HCT116 (cell line): ENCODE data around the gene ARHGEF12. TPM values are rescaled to one million over a fixed set of nuclear protein-coding genes. Genes with fewer than 3 reads are reported as not detected.

Source experiments
- ATAC-seq: fragments of 200-7000 bp; cut with Tn5 transposase; 2 replicates; pipeline ENCODE4 v1.9.1; 2020; ENCODE audit warnings: mild to moderate bottlenecking, moderate library complexity
- BruUV-seq: library from RNA; stranded (reverse); fragments of 400-500 nt; replicated peaks from 2 replicates; lab custom pipeline; 2021; lab: Mats Ljungman, UMichigan
- CTCF ChIA-PET: fragments of 300-600 bp; sonication (Branson Sonifier 250); formaldehyde crosslinking; loops from one replicate; lab custom pipeline; 2021; ENCODE audit warnings: antibody characterized with exemption; lab: Charles Lee
- POLR2A ChIA-PET: fragments of 300-600, 350-600 bp; sonication (Branson Sonifier 250); formaldehyde crosslinking; loops from one replicate; lab custom pipeline; 2021; ENCODE audit warnings: antibody characterized with exemption; lab: Charles Lee
- RAD21 ChIA-PET, 2 experiments: fragments of 300-600 bp; sonication (Branson Sonifier 250); formaldehyde crosslinking; loops; one replicate each; lab custom pipeline; 2023; ENCODE audit warnings: low total read pairs in 2 of 2; ENCODE audit not compliant: uncharacterized antibody in 2 of 2, unreplicated experiment in 2 of 2, low non-redundant PET in 1 of 2; lab: Charles Lee
- DNase-seq: peaks from one replicate; pipeline ENCODE4 v3.0.0-alpha.2; 2010; ENCODE audit warnings: low read depth, low spot score
- H2AFZ ChIP-seq: fragments of 200-600 bp; shearing (Covaris generic), sonication (generic); 2 replicates; pipeline ENCODE4 v1.6.1; 2017; ENCODE audit warnings: low read depth, mixed run types, mixed read lengths, antibody characterized with exemption, low read length; ENCODE audit not compliant: poor library complexity, severe bottlenecking
- H3K27ac ChIP-seq: 2 replicates; pipeline ENCODE4 v1.5.1; 2012; ENCODE audit warnings: low read depth, low read length
- H3K27me3 ChIP-seq: fragments of 200-600 bp; sonication (generic); 2 replicates; pipeline ENCODE4 v1.6.1; 2016; ENCODE audit warnings: mixed run types, low read length, mixed read lengths; ENCODE audit not compliant: insufficient read depth
- H3K36me3 ChIP-seq, 2 experiments: fragments of 200-500 bp in 1 of 2; fragments of 200-600 bp in 1 of 2; sonication (Bioruptor generic) in 1 of 2; sonication (generic) in 1 of 2; 2 replicates each; pipeline versions ENCODE4 v1.5.1 to v1.6.1; 2014 to 2016; ENCODE audit warnings: low read length in 2 of 2, inconsistent platforms in 1 of 2, mixed read lengths in 1 of 2, mixed run types in 1 of 2; ENCODE audit not compliant: insufficient read depth in 2 of 2, control insufficient read depth in 1 of 2
- H3K4me1 ChIP-seq, 2 experiments: fragments of 200-600 bp in 1 of 2; sonication (generic) in 1 of 2; 2 replicates each; pipeline versions ENCODE4 v1.5.1 to v1.6.1; 2012 to 2017; ENCODE audit warnings: low read length in 2 of 2, inconsistent platforms in 1 of 2, mild to moderate bottlenecking in 1 of 2, mixed read lengths in 1 of 2, mixed run types in 1 of 2, moderate library complexity in 1 of 2; ENCODE audit not compliant: insufficient read depth in 2 of 2, control insufficient read depth in 1 of 2
- H3K4me2 ChIP-seq: fragments of 200-600 bp; sonication (generic); 2 replicates; pipeline ENCODE4 v1.6.1; 2017; ENCODE audit warnings: mixed run types, low read length, mixed read lengths
- H3K4me3 ChIP-seq, 2 experiments: fragments of 200-600 bp in 1 of 2; sonication (generic) in 1 of 2; replicated peaks in 1 of 2; 2 replicates each; pipeline ENCODE4 v1.5.1; 2011 to 2016; ENCODE audit warnings: low read length in 2 of 2, control low read depth in 1 of 2, low read depth in 1 of 2, mild to moderate bottlenecking in 1 of 2, mixed read lengths in 1 of 2, mixed run types in 1 of 2
- H3K79me2 ChIP-seq: fragments of 200-600 bp; sonication (generic); 2 replicates; pipeline ENCODE4 v1.6.1; 2017; ENCODE audit warnings: mild to moderate bottlenecking, mixed run types, low read length, moderate library complexity, mixed read lengths; ENCODE audit not compliant: insufficient read depth
- H3K9ac ChIP-seq: fragments of 200-600 bp; sonication (generic); 2 replicates; pipeline ENCODE4 v1.6.1; 2016; ENCODE audit warnings: low read length, mixed read lengths
- H3K9me2 ChIP-seq: fragments of 200-600 bp; sonication (generic), shearing (Covaris generic); 2 replicates; pipeline ENCODE4 v1.6.1; 2017; ENCODE audit warnings: mixed run types, mild to moderate bottlenecking, moderate library complexity; ENCODE audit not compliant: insufficient read depth
- H3K9me3 ChIP-seq, 2 experiments: fragments of 200-500 bp in 1 of 2; fragments of 200-600 bp in 1 of 2; sonication (Bioruptor generic) in 1 of 2; sonication (generic) in 1 of 2; 2 replicates each; pipeline ENCODE4 v1.6.1; 2014 to 2017; ENCODE audit warnings: low read length in 2 of 2, mixed read lengths in 2 of 2, inconsistent platforms in 1 of 2, low read depth in 1 of 2, mild to moderate bottlenecking in 1 of 2, mixed run types in 1 of 2, moderate library complexity in 1 of 2; ENCODE audit not compliant: control insufficient read depth in 1 of 2, insufficient read depth in 1 of 2
- H4K20me1 ChIP-seq: fragments of 200-600 bp; sonication (generic), shearing (Covaris generic); 2 replicates; pipeline ENCODE4 v1.6.1; 2017; ENCODE audit warnings: mixed run types, mild to moderate bottlenecking, moderate library complexity; ENCODE audit not compliant: insufficient read depth
- CEBPB ChIP-seq: IDR thresholded peaks from 2 replicates; pipeline ENCODE4 v1.6.1; 2012; ENCODE audit warnings: low read depth
- EGR1 ChIP-seq: IDR thresholded peaks from 2 replicates; pipeline ENCODE4 v1.6.1; 2012; ENCODE audit warnings: low read depth
- EZH2phosphoT487 ChIP-seq: fragments of 200-600 bp; IDR thresholded peaks from 2 replicates; pipeline ENCODE4 v1.6.1; 2018; ENCODE audit warnings: antibody characterized with exemption, borderline replicate concordance
- POLR2A ChIP-seq: IDR thresholded peaks from 2 replicates; pipeline ENCODE4 v1.7.0; 2011; ENCODE audit warnings: borderline replicate concordance; ENCODE audit not compliant: insufficient read depth, insufficient read length; ENCODE audit errors: extremely low read depth
- POLR2AphosphoS5 ChIP-seq: IDR thresholded peaks from 2 replicates; pipeline ENCODE4 v1.6.1; 2011; ENCODE audit warnings: mild to moderate bottlenecking, low read depth, low read length, moderate library complexity
- RAD21 ChIP-seq: IDR thresholded peaks from 2 replicates; pipeline ENCODE4 v1.6.1; 2012; ENCODE audit warnings: low read depth, mild to moderate bottlenecking
- SIN3A ChIP-seq: IDR thresholded peaks from 2 replicates; pipeline ENCODE4 v1.6.1; 2012; ENCODE audit warnings: low read depth
- TCF7L2 ChIP-seq: IDR thresholded peaks from 2 replicates; pipeline ENCODE4 v1.7.0; 2011; ENCODE audit warnings: borderline replicate concordance, inconsistent platforms; ENCODE audit not compliant: insufficient read depth, insufficient read length; ENCODE audit errors: extremely low read depth
- YY1 ChIP-seq: IDR thresholded peaks from 2 replicates; pipeline ENCODE4 v1.6.1; 2011; ENCODE audit warnings: low read length, low read depth, moderate library complexity, mild to moderate bottlenecking; ENCODE audit not compliant: insufficient replicate concordance; ENCODE audit errors: extremely low read depth
- intact Hi-C: fragments of 100-400 bp; cut with micrococcal nuclease; formaldehyde crosslinking; loops from 2 replicates; pipeline ENCODE4 v1.10.0; 2022
- total RNA-seq: library from RNA; stranded (reverse); gene quantifications from one replicate; pipeline ENCODE4 v1.2.1, GENCODE V29; 2021; ENCODE audit not compliant: unreplicated experiment

Gene ARHGEF12
- total RNA-seq, 1 experiment from 2014 or later = 81.4 TPM

DNA sequence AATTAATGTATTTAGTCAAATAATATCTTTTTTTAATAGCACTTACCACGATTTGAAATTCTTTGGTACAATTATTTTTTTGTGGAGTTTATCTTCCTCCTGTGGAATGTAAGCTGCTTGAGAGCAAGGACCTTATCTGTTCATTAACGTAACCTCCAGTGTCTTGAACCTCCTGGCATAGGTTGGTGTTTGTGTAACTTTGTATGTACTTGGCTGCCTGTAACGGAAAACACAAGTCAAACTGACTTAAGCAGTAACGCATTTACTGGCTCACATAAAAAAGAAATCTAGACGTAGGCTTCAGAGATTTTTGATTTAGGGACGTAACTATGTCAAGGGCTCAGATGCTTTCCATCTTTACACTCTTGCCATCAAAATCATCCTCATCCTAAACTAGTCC is 56.1 kb downstream of the ARHGEF12 start:
- Histone ChIP-seq H3K9me3 (no peaks in the 10 kb centered on the region), H4K20me1 (no peaks in the 10 kb centered on the region), H3K36me3 (no peaks in the 10 kb centered on the region), H3K9me2 (no peaks in the 10 kb centered on the region), H3K4me1 (peaks cover 0 to 9% of the 10 kb centered on the region in 2 experiments; a peak in 3 of 4 replicates), H3K4me3 (no peak overlapping the region), H3K79me2 (peaks cover 91% of the 10 kb centered on the region), H2AFZ (no peak overlapping the region), H3K27ac (no peak overlapping the region), H3K27me3 (no peaks in the 10 kb centered on the region), H3K9ac (no peak overlapping the region), H3K4me2 (no peak overlapping the region)
- TF ChIP-seq RAD21 (no peak), SIN3A (no peak)
- ATAC-seq (no peak), DNase-seq (no peak)
- intact Hi-C loops = no loop called here
- ChIA-PET CTCF (no interaction called here), RAD21 (no interaction called here), POLR2A (no interaction called here)
- BruUV-seq = no TSS peak

DNA sequence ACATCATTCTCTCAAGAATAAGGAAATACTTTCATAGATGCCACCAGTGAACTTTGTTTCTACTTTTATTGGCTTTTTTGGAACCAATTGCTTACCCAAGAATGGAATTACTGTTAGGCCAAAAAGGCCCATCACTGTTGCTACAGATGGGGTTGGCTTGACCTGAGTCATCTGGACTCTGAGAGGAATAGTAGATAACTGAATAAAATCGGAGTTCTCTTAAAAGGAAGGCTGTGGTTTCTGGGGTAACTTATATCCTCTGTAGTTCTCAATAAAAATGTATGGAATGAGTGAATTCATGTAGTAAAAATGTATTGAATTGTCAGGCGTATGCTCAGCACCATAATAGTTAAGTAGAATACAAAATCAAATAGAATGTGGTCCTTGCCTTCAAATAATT is 56.6 kb downstream of the ARHGEF12 start:
- no peak for ATAC-seq
- H3K4me2 ChIP-seq = no peak overlapping the region
- H3K9me2 ChIP-seq = no peaks in the 10 kb centered on the region
- no TSS peak for BruUV-seq
- H3K36me3 ChIP-seq = no peaks in the 10 kb centered on the region
- H3K27ac ChIP-seq = no peak overlapping the region
- H3K9me3 ChIP-seq = no peaks in the 10 kb centered on the region
- DNase-seq = no peak
- no peaks in the 10 kb centered on the region for H4K20me1 ChIP-seq
- RAD21 ChIA-PET = no interaction called here
- H2AFZ ChIP-seq = no peak overlapping the region
- H3K9ac ChIP-seq = no peak overlapping the region
- H3K4me3 ChIP-seq = no peak overlapping the region
- CTCF ChIA-PET = no interaction called here
- no peak for TF ChIP-seq YY1
- no peak for TF ChIP-seq EZH2phosphoT487
- no peak for TF ChIP-seq POLR2AphosphoS5
- no peak for TF ChIP-seq TCF7L2
- TF ChIP-seq CEBPB = no peak
- TF ChIP-seq POLR2A = no peak
- TF ChIP-seq EGR1 = no peak
- TF ChIP-seq RAD21 = no peak
- POLR2A ChIA-PET = no interaction called here
- no peaks in the 10 kb centered on the region for H3K27me3 ChIP-seq
- H3K4me1 ChIP-seq = peaks cover 0 to 9% of the 10 kb centered on the region in 2 experiments; a peak in 3 of 4 replicates
- intact Hi-C loops = no loop called here
- H3K79me2 ChIP-seq = peaks cover 91% of the 10 kb centered on the region
